ENCODE measurements around the gene S100PBP.

DNA sequence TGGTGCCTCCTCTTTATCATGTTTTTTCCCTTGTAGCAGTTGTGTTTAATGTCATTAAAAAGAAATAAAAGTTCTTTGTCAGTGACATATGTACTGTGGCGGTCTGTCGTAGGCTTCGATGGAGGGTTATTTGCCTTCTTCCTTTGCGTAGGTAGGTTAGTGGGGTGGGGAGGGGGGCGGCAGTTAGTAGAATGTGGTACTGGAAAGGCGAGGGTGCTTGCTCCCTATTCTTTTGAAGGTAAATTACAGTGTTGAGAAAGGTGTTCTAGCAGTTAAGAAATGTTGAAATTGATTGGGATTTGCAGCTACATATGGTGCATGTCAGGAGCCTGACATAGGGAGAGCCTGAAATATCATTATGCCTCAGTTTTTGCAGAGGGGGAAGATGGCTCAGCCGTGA lies 41.3 kb downstream of the S100PBP start:
- TF ChIP-seq, protein P1, sequence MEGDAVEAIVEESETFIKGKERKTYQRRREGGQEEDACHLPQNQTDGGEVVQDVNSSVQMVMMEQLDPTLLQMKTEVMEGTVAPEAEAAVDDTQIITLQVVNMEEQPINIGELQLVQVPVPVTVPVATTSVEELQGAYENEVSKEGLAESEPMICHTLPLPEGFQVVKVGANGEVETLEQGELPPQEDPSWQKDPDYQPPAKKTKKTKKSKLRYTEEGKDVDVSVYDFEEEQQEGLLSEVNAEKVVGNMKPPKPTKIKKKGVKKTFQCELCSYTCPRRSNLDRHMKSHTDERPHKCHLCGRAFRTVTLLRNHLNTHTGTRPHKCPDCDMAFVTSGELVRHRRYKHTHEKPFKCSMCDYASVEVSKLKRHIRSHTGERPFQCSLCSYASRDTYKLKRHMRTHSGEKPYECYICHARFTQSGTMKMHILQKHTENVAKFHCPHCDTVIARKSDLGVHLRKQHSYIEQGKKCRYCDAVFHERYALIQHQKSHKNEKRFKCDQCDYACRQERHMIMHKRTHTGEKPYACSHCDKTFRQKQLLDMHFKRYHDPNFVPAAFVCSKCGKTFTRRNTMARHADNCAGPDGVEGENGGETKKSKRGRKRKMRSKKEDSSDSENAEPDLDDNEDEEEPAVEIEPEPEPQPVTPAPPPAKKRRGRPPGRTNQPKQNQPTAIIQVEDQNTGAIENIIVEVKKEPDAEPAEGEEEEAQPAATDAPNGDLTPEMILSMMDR (IDR thresholded peaks at IDR 0.05) = no peak
- no peak for TF ChIP-seq EP300 (IDR thresholded peaks at IDR 0.05)
- no peak for TF ChIP-seq POLR2A (IDR thresholded peaks at IDR 0.05)
- TF ChIP-seq POLR2AphosphoS5 (IDR thresholded peaks at IDR 0.05) = no peak
